ENCODE measurements around the gene PMP22. TPM values are rescaled to one million over a fixed set of nuclear protein-coding genes. Genes with fewer than 3 reads are reported as not detected.

Gene PMP22
- total RNA-seq, 2 experiments from 2014 or later = not detected

Small RNA genes lying within 50 kb of the gene (microRNA-seq; reads per million reads assigned to microRNA genes)
- not detected for gene MIR4731 (ENCODE audit: borderline microRNAs expressed, borderline replicate concordance)

Other genes starting within 250 kb of the PMP22 start
- not detected for gene TEKT3, start 76.3 kb upstream of the PMP22 start, total RNA-seq
- 1 to 10 TPM; 1.5 to 2.7 TPM for gene CDRT4, start 202.3 kb upstream of the PMP22 start, total RNA-seq

Measured in activated CD4-positive, alpha-beta T cell treated with anti-CD3 and anti-CD28 coated beads, Interleukin-2, amount 10 ng/mL, durations not matched to agents 7 days and 5 days (primary cell).